Nephron (organoid): Measurements from ENCODE around the gene MPP4.

Experiments
- H3K27ac Mint-ChIP-seq, 3 experiments: 2 replicates each; pipeline ENCODE4 v1.8.0; 2020; ENCODE audit warnings: mixed read lengths in 3 of 3, mild to moderate bottlenecking in 2 of 3, moderate library complexity in 1 of 3
- H3K27me3 Mint-ChIP-seq: 2 replicates; pipeline ENCODE4 v1.8.0; 2021; ENCODE audit warnings: low read depth, mild to moderate bottlenecking, moderate library complexity, mixed read lengths
- H3K36me3 Mint-ChIP-seq: 2 replicates; pipeline ENCODE4 v1.8.0; 2020; ENCODE audit warnings: low read depth, mixed read lengths
- H3K4me1 Mint-ChIP-seq: 2 replicates; pipeline ENCODE4 v1.8.0; 2020; ENCODE audit warnings: mixed read lengths
- H3K4me3 Mint-ChIP-seq, 3 experiments: 2 replicates each; pipeline ENCODE4 v1.8.0; 2020; ENCODE audit warnings: mild to moderate bottlenecking in 3 of 3, mixed read lengths in 3 of 3, moderate library complexity in 2 of 3
- H3K9me3 Mint-ChIP-seq: 2 replicates; pipeline ENCODE4 v1.8.0; 2020; ENCODE audit warnings: mixed read lengths
- TF ChIP-seq, protein P1 (sequence below), 3 experiments: fragments of 200-600 bp; sonication (generic); IDR thresholded peaks; one replicate each; pipeline ENCODE4 v1.5.0; 2021; ENCODE audit warnings: antibody characterized with exemption in 3 of 3; ENCODE audit not compliant: unreplicated experiment in 3 of 3

MPP4 gene

DNA sequence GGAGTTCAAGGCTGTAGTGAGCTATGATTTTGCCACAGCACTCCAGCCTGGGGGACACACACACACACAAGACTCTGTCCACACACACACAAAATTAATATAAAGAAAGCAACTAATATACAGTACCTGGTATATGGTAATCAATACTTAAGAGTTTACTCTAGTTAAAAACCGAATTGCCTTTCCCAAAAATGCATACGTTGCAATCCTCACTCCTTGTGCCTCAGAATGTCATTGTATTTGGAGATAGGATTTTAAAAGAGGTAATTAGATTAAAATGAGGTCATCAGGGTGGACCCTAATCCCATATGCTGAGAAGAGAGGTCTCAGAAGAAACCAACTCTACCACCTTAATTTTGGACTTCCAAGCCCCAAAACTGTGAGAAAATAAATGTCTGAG is 90.9 kb downstream of the MPP4 start:
- no peaks in the 10 kb centered on the region for H3K4me1 Mint-ChIP-seq
- no peak overlapping the region for H3K27ac Mint-ChIP-seq
- H3K4me3 Mint-ChIP-seq: no peak overlapping the region
- H3K36me3 Mint-ChIP-seq: no peaks in the 10 kb centered on the region
- peaks cover 9% of the 10 kb centered on the region for H3K27me3 Mint-ChIP-seq
- peaks cover 21% of the 10 kb centered on the region for H3K9me3 Mint-ChIP-seq
- TF ChIP-seq, protein P1, sequence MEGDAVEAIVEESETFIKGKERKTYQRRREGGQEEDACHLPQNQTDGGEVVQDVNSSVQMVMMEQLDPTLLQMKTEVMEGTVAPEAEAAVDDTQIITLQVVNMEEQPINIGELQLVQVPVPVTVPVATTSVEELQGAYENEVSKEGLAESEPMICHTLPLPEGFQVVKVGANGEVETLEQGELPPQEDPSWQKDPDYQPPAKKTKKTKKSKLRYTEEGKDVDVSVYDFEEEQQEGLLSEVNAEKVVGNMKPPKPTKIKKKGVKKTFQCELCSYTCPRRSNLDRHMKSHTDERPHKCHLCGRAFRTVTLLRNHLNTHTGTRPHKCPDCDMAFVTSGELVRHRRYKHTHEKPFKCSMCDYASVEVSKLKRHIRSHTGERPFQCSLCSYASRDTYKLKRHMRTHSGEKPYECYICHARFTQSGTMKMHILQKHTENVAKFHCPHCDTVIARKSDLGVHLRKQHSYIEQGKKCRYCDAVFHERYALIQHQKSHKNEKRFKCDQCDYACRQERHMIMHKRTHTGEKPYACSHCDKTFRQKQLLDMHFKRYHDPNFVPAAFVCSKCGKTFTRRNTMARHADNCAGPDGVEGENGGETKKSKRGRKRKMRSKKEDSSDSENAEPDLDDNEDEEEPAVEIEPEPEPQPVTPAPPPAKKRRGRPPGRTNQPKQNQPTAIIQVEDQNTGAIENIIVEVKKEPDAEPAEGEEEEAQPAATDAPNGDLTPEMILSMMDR (IDR thresholded peaks at IDR 0.05; ENCODE audit: unreplicated experiment in 3 of 3): no peak

DNA sequence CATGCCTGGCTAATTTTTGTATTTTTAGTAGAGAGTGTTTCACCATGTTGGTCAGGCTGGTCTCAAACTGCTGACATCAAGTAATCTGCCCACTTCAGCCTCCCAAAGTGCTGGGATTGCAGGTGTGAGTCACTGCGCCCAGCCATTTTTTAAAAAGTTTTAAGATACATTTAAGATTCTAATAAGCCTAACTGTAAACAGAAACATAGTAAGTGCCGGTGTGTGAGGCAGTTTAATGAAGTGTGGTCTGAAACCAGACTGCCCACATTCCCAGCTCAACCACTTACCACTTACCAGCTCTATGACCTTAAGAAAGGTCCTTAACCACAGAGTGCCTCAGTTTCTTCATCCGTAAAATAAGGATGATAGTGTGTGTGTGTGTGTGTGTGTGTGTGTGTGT is 97.5 kb downstream of the MPP4 start:
- TF ChIP-seq, protein P1 (IDR thresholded peaks at IDR 0.05; ENCODE audit: unreplicated experiment in 3 of 3): no peak
- Mint-ChIP-seq H3K4me1 (no peaks in the 10 kb centered on the region), H3K4me3 (no peak overlapping the region)

DNA sequence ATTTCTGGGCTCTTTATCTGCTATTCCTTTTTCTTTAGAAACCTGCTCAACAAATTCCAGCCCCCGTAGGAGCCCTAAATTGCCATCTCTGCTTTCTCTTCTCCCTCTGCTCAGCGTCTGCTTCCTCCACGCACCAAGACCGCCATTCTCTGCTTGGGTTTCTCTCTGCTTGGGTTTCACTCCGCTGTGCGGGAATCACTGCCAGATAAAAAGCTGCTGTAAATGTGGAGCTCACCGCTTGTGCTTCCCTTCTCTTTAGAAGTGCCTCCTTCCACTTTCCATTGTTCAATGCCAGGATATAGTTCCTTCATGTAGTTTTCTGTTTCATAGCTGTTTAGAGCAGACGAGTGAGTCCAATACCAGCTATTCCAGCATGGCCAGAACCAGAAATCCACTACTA is 101.0 kb downstream of the MPP4 start:
- H3K4me1 Mint-ChIP-seq: no peaks in the 10 kb centered on the region
- H3K4me3 Mint-ChIP-seq: peak overlapping the region in 1 of 3 experiments; percentile 12
- H3K27me3 Mint-ChIP-seq: no peaks in the 10 kb centered on the region
- peaks cover 4% of the 10 kb centered on the region for H3K36me3 Mint-ChIP-seq
- peaks cover 15% of the 10 kb centered on the region for H3K9me3 Mint-ChIP-seq
- peak overlapping the region in 2 of 3 experiments; percentile 4 to 19 for H3K27ac Mint-ChIP-seq
- TF ChIP-seq, protein P1 (IDR thresholded peaks at IDR 0.05; ENCODE audit: unreplicated experiment in 3 of 3): no peak

More for the DNA sequence above, 97.5 kb downstream of the MPP4 start:
- no peak overlapping the region for H3K27ac Mint-ChIP-seq
- H3K27me3 Mint-ChIP-seq: peaks cover 9% of the 10 kb centered on the region
- peaks cover 4% of the 10 kb centered on the region for H3K36me3 Mint-ChIP-seq
- H3K9me3 Mint-ChIP-seq: peaks cover 14% of the 10 kb centered on the region
